HEK293 (cell line): ENCODE measurements around the gene S100A13.

ENCODE experiments used
- GLIS2 ChIP-seq: fragments of 450-650 bp; formaldehyde crosslinking; IDR thresholded peaks from 2 replicates; pipeline ENCODE4 v1.5.1; 2016; ENCODE audit warnings: missing biosample characterization, missing genetic modification characterization
- MYNN ChIP-seq: fragments of 450-650 bp; formaldehyde crosslinking; IDR thresholded peaks from 2 replicates; pipeline ENCODE4 v1.5.1; 2016; ENCODE audit warnings: missing biosample characterization, missing genetic modification characterization, borderline replicate concordance
- OSR2 ChIP-seq: fragments of 450-650 bp; formaldehyde crosslinking; IDR thresholded peaks from 2 replicates; pipeline ENCODE4 v1.5.1; 2016; ENCODE audit warnings: missing biosample characterization, missing genetic modification characterization
- ZEB2 ChIP-seq: fragments of 450-650 bp; formaldehyde crosslinking; IDR thresholded peaks from 2 replicates; pipeline ENCODE4 v1.5.1; 2016; ENCODE audit warnings: missing biosample characterization, missing genetic modification characterization
- ZNF202 ChIP-seq: fragments of 450-650 bp; formaldehyde crosslinking; IDR thresholded peaks from 2 replicates; pipeline ENCODE4 v1.5.1; 2016; ENCODE audit warnings: missing biosample characterization, missing genetic modification characterization, borderline replicate concordance
- ZNF777 ChIP-seq: fragments of 450-650 bp; formaldehyde crosslinking; IDR thresholded peaks from 2 replicates; pipeline ENCODE4 v1.5.1; 2017; ENCODE audit warnings: missing biosample characterization, missing genetic modification characterization, borderline replicate concordance

S100A13 gene

DNA sequence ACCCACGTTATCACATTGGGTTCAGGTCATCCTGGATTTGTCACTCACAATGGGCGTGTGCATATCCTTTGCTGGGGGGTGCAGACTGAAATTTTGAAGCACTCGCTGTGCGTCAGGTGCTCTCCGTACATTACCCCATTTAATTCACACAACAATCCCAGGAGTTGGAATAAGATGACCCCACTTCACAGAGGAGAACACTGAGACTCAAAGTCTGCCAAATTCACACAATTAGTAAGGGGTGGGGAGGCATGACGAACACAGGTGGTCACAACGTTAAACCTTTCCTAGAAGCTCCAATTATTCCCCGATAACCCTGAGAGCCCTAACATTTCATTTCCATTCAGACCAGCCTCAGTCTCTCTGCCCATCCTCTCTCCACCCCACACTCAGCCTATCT, 57.8 kb downstream of the S100A13 start (continued):
- TF ChIP-seq OSR2 (tag by site-specific recombination): no peak
- no peak for TF ChIP-seq ZEB2 (tag by site-specific recombination)
- no peak for TF ChIP-seq ZNF777 (tag by site-specific recombination)
- no peak for TF ChIP-seq ZNF202
- TF ChIP-seq MYNN (tag by site-specific recombination): no peak
- no peak for TF ChIP-seq GLIS2 (tag by site-specific recombination)
